Bronchial epithelial cell (primary cell): Measurements from ENCODE around the gene TSACC. TPM values are rescaled to one million over a fixed set of nuclear protein-coding genes. Genes with fewer than 3 reads are reported as not detected.
"Not testable (repeated sequence)": the region's sequence is repeated elsewhere in the genome, so short reads cannot be mapped to it uniquely, and the experiment has no call there.

Experiments used
- DNase-seq: peaks from one replicate; pipeline ENCODE4 v3.0.0-alpha.2; 2010; ENCODE audit warnings: low read depth
- FAIRE-seq: peaks from 2 replicates; lab custom pipeline; 2011; peaks lifted over from hg19 to GRCh38; lab: Jason Lieb, UNC
- H3K27me3 ChIP-seq: 2 replicates; pipeline ENCODE4 v1.5.1; 2011; ENCODE audit warnings: low read length; ENCODE audit not compliant: control insufficient read depth, insufficient read depth
- H3K36me3 ChIP-seq: 2 replicates; pipeline ENCODE4 v1.5.1; 2011; ENCODE audit warnings: low read length; ENCODE audit not compliant: control insufficient read depth, insufficient read depth
- H3K4me3 ChIP-seq: 2 replicates; pipeline ENCODE4 v1.5.1; 2011; ENCODE audit warnings: mild to moderate bottlenecking, low read depth, low read length, control low read depth
- total RNA-seq: library from RNA; depleted of rRNA; stranded (reverse); fragments of >200 nt; gene quantifications from 2 replicates; pipeline ENCODE4 v1.2.1, GENCODE V29; 2014
- TF ChIP-seq, protein P1 (sequence below): IDR thresholded peaks from 2 replicates; pipeline ENCODE4 v1.5.1; 2011; ENCODE audit warnings: mild to moderate bottlenecking, moderate library complexity, low read length, control low read depth, inconsistent platforms; ENCODE audit not compliant: insufficient read depth, severe bottlenecking

TSACC gene
- total RNA-seq, 1 donor from 2014 or later: not detected

DNA sequence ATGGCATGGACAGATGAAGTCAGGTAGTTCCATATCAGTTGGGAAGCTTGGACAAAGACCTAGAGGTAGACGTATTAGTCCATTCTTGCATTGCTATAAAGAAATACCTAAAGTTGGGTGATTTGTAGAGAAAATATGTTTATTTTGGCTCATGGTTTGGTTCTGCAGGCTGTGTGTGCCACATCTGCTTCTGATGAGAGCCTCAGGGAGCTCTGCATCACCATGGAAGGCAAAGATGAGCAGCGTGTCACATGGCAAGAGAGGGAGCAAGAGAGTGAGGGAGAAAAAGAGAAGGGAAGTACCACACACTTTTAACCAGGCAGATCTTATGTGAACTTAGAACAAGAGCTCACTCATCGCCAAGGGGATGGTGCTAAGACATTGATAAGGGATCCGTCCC is 9.0 kb downstream of the TSACC start:
- TF ChIP-seq, protein P1, sequence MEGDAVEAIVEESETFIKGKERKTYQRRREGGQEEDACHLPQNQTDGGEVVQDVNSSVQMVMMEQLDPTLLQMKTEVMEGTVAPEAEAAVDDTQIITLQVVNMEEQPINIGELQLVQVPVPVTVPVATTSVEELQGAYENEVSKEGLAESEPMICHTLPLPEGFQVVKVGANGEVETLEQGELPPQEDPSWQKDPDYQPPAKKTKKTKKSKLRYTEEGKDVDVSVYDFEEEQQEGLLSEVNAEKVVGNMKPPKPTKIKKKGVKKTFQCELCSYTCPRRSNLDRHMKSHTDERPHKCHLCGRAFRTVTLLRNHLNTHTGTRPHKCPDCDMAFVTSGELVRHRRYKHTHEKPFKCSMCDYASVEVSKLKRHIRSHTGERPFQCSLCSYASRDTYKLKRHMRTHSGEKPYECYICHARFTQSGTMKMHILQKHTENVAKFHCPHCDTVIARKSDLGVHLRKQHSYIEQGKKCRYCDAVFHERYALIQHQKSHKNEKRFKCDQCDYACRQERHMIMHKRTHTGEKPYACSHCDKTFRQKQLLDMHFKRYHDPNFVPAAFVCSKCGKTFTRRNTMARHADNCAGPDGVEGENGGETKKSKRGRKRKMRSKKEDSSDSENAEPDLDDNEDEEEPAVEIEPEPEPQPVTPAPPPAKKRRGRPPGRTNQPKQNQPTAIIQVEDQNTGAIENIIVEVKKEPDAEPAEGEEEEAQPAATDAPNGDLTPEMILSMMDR: no peak
- FAIRE-seq (no peak), DNase-seq (no peak)
- H3K36me3 ChIP-seq: no peaks in the 10 kb centered on the region
- no peak overlapping the region for H3K4me3 ChIP-seq
- H3K27me3 ChIP-seq: no peaks in the 10 kb centered on the region

DNA sequence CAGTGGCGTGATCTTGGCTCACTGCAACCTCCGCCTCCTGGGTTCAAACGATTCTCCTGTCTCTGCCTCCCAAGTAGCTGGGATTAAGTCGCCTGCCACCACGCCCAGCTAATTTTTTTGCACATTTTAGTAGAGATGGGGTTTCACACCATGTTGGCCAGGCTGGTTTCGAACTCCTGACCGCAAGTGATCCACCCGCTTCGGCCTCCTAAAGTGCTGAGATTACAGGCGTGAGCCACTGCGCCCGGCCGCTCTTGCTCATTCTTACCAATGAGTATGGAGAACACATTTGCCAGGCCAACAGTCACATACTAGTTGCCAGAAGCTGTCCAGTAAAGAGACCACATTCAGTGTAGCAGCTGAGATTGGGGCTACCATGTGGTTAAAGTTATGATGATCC is 14.2 kb downstream of the TSACC start:
- FAIRE-seq, H3K27me3 ChIP-seq, H3K4me3 ChIP-seq, H3K36me3 ChIP-seq, DNase-seq: not testable (repeated sequence)

GRCh38 chr1:156356262-156356874 is 18.0 kb downstream of the TSACC start:
- Histone ChIP-seq H3K4me3 (no peak overlapping the region), H3K27me3 (no peaks in the 10 kb centered on the region), H3K36me3 (no peaks in the 10 kb centered on the region)
- TF ChIP-seq, protein P1: no peak
- DNase-seq (no peak), FAIRE-seq (no peak)

DNA sequence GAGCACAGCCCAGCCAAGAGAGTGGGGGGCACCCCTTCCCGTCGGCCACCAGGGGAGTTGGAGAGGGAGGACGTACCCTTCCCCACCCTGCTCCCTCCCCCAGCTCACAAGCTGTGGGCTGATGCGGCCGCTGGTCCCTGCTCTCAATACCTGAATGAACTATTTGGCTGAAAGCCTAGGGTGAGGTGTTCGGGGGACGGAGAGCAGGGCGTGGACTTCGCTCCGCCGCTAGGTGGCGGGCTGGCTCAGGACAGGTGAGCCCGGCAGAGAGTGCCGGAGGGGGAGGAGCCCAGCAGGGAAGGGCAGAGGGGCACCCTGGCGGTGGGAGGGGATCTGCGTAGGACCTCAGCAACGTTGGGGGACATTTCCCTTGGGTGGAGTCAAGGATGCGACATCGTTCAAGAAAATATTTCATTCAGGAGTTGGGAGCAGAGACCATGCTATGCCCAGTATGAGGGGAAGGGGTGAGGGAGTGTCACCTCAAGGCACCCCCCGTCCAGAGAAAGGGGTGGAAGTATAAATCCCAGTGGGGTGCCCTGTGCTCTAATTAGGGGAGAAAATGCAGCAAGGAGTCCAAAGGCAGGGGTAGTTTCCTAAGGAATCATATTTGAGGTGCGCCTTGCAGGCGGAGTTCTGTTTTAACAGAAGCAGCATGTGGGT is 18.7 kb downstream of the TSACC start:
- TF ChIP-seq, protein P1: peak; percentile 92
- H3K4me3 ChIP-seq: no peak overlapping the region
- no peaks in the 10 kb centered on the region for H3K27me3 ChIP-seq
- DNase-seq: peak; percentile 73
- FAIRE-seq: no peak
- H3K36me3 ChIP-seq: no peaks in the 10 kb centered on the region

DNA sequence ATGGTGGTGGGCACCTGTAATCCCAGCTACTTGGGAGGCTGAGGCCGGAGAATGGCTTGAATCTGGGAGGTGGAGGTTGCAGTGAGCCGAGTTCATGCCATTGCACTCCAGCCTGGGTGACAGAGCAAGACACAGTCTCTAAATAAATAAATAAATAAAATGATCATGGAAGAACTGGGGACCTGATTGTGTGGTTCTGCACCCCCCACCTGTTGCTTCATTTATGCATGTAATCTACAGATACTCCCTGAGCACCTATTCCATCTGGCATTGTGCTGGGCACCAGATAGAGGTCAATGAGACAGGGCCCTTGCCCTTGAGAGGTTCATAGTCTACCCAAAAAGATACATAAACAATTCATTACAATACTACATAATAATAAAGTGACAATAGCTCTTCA is 19.7 kb downstream of the TSACC start:
- DNase-seq (no peak), FAIRE-seq (no peak)
- TF ChIP-seq, protein P1: no peak
- no peaks in the 10 kb centered on the region for H3K36me3 ChIP-seq
- H3K27me3 ChIP-seq: no peaks in the 10 kb centered on the region
- H3K4me3 ChIP-seq: no peak overlapping the region

GRCh38 chr1:156358641-156359040 is 20.3 kb downstream of the TSACC start:
- no peak for DNase-seq
- FAIRE-seq: no peak
- no peaks in the 10 kb centered on the region for H3K36me3 ChIP-seq

More at GRCh38 chr1:156358641-156359040, 20.3 kb downstream of the TSACC start:
- TF ChIP-seq, protein P1: no peak
- no peak overlapping the region for H3K4me3 ChIP-seq
- no peaks in the 10 kb centered on the region for H3K27me3 ChIP-seq
